Measurements from ENCODE around the gene ZDHHC20.

DNA sequence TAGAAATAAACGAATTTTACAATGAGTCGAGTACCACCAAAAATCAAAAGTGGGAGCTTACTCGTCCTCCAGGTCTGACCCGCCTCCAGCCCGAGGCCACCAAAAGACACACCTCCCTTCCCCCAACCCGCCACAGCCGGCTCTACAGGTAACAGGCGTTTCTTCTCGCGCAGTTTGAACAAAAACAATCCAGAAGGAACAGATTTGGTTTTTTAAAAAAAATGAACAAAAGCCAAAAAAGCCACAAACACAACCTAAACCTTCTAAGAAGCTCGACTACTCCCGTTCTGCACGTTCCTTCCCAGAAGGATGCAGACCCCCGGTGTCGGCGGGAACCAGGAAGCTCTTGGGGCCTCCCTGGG is 671 bp downstream of the ZDHHC20 start:
- TF ChIP-seq POLR2A (IDR thresholded peaks at IDR 0.05) = no peak
- TF ChIP-seq, protein P1, sequence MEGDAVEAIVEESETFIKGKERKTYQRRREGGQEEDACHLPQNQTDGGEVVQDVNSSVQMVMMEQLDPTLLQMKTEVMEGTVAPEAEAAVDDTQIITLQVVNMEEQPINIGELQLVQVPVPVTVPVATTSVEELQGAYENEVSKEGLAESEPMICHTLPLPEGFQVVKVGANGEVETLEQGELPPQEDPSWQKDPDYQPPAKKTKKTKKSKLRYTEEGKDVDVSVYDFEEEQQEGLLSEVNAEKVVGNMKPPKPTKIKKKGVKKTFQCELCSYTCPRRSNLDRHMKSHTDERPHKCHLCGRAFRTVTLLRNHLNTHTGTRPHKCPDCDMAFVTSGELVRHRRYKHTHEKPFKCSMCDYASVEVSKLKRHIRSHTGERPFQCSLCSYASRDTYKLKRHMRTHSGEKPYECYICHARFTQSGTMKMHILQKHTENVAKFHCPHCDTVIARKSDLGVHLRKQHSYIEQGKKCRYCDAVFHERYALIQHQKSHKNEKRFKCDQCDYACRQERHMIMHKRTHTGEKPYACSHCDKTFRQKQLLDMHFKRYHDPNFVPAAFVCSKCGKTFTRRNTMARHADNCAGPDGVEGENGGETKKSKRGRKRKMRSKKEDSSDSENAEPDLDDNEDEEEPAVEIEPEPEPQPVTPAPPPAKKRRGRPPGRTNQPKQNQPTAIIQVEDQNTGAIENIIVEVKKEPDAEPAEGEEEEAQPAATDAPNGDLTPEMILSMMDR (IDR thresholded peaks at IDR 0.05) = no peak

Measured in right lobe of liver (tissue), 4 donors.